ENCODE data around the gene ZNF830.
"Not testable (repeated sequence)": the region's sequence is repeated elsewhere in the genome, so short reads cannot be mapped to it uniquely, and the experiment has no call there.

The ZNF830 gene

DNA sequence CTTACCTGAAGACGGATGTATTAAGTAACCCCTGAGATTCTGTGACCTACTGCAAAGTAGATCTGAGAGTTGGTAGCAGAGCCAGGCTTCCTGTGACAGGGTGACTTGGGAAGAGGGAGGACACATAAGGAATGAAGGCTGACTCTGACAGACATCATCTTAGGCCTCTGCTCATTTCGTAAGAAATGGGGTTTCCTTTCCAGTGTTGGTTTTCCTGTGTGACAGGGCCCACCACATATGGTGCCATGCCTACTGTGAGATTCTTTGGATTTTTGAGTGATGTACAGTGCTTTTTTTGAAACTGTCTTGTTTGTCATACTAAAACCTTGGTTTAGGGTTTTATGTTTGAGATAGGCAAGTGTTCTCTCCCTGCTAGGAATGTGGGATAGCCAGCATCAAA is 31.7 kb downstream of the ZNF830 start:
- FAIRE-seq: no peak

DNA sequence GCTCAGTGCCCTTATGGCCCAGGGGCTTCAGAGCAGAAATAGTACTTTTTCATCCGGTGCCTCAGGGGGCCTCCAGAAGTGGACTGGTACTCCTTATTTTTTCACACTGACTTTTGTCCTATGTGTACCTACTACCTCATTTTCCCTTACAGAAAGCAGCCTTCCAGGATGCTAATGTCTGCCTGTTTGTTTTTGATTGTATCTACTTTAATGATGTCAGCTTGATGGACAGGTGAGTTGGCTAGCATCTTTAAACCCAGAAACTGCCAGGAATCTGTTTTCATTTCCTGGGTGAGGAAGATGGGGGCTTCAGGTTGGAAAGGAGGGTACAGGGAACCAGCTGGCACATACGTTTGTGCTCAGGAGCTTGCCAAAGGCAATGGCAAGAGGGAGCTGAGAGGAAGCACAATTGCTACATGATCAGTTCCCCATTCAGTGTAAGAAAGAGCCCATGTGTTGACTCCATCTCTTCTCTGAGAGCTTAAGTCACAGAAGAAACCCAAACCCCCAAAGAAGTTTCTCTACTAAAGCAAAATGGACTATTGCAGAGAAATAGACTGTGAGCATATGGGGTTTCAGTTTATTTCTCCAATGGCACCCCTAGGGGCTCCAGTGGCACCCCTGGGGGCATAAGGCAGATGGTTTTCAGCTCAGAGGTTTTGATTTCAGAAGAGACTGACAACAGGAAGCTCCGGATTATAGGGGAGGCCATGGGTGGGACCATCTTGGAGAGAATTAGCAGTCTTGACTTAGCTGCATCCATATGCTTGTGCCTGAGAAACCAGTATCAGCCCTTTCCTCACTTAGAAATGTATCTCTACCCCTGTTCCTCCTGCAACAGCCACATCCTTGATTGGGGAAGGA is 35.3 kb downstream of the ZNF830 start:
- FAIRE-seq: no peak

DNA sequence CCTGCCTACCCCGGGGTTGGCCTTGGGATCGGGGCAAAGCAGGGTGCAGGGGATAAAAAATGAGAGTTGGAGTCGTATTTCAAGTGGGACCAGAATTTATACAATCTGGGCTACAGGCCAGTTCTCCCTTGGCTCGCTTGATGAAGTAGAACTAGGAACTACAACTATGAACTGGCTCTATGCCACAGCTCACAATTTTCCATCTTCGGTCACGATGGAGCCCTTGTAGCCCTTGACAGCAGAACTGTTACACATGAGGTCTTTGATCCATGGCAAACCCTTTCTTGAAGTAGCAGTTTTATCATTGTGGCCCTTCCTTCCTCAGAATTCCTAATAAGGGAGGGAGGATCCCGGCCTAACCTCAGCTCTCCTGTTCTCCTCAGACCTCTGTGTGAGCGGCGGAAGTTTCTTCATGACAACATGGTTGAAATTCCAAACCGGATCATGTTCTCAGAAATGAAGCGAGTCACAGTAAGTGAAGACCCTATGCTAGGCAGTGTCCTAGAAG is 36.1 kb downstream of the ZNF830 start:
- peak; percentile 50 for FAIRE-seq

DNA sequence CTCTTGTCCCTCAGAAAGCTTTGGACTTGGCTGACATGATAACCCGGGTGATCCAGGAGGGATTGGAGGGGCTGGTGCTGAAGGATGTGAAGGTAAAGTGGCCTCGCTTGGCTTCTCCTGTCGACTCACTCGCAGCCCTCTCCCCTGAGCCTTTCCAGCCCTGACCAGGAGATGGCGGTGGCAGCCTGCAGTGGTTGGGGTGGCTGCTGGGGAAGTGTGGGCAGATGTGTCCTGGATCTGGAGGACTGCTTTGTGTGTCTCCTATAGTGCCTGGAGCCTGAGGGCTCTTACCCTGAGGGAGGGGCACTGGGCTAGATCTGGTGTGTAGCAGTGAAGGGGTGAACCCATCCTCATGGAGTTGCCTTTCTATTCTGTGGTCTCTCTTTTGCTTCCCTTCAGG is 36.9 kb downstream of the ZNF830 start:
- no peak for FAIRE-seq

DNA sequence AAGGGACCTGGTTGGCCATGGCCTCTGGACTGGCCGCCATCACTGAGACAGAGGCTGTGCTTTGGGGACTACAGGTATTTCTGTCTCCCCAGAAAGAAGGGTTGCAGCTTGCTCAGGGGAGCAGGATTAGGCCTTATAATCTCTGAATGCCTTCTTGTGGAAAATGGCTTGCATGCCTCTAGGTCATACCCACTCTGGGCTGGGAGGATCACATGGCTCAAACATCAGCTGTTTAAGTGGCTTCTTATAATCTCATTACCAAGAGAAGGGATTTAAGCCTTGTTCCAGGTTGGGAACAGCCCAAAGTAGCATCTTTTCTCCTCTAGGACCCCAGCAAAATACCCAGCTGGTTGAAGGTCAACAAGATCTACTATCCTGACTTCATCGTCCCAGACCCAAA is 38.1 kb downstream of the ZNF830 start:
- FAIRE-seq: no peak

DNA sequence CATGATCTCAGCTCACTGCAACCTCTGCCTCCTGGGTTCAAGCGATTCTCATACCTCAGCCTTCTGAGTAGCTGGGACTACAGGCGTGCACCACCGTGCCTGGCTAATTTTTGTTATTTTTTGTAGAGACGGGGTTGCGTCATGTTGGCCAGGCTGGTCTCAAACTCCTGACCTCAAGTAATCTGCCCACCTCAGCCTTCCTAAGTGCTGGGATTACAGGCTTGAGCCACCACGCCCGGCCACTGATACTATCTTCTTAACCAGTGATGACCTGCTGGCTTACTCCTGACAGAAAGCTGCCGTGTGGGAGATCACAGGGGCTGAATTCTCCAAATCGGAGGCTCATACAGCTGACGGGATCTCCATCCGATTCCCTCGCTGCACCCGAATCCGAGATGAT is 39.6 kb downstream of the ZNF830 start:
- FAIRE-seq: not testable (repeated sequence)

DNA sequence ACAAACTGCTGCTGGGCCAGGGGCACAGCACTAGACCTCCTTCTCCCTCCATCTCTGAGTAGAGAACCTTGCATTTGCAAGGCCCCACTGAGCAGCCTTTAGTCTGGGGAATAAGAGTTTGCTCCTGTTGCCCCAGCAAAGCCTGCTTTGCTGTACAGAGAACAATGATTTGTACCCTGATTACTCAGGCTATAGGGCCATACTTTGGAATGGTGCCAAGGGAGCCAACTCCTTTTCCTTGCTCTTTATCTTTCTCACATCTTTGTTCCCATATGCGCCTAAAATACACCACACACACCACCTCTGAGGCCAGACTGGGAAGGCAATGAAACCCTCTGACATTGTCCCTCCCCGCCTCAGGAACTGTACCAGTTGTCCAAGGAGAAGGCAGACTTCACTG is 40.2 kb downstream of the ZNF830 start:
- FAIRE-seq: no peak

DNA sequence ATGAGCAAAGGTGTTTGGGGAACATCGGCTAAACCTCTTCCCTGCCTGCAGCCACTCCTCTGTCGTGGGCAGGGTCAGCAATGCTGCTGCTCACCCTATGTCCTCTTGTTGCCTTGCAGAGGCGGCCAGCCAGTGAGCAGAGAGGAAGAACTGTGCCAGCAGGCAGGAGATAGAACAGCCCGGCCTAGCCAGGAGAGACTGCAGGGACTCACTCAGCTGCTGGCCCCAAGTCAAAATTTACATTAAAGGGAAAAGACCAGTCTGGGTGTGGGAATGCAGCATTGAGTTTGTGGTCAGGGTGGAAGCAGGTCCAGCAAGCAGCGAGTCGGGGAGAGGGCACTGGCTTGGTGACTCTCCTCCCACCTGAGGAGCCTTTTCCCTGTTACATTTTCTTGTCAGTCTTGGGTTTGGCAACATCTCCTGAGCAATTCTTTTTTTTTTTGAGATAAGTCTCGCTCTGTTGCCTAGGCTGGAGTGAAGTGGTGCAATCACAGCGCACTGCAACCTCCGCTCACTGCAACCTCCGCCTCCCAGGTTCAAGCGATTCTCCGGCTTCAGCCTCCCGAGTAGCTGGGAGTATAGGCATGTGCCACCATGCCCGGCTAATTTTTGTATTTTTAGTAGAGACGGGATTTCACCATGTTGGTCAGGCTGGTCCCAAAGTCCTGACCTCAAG is 41.7 kb downstream of the ZNF830 start:
- no peak for FAIRE-seq

DNA sequence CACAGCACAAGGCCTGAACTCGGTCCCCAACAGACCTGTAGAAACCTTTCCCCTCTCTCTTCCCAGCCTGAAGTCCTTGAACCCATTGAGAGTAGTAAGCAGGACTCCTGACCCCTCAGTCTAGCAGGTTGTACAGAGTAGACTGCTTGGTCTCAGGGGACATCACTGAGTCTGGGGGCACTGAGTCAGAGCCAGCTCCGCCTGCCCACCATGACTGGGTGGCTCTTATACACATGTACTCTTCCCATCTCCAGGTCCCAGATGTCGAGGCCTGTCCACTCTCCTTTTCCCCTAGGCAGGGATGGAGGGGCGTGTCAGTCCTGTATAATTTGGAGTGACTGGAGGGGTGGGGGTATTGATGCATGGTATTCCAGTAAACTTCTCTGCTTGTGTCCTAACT is 42.4 kb downstream of the ZNF830 start:
- FAIRE-seq: no peak

DNA sequence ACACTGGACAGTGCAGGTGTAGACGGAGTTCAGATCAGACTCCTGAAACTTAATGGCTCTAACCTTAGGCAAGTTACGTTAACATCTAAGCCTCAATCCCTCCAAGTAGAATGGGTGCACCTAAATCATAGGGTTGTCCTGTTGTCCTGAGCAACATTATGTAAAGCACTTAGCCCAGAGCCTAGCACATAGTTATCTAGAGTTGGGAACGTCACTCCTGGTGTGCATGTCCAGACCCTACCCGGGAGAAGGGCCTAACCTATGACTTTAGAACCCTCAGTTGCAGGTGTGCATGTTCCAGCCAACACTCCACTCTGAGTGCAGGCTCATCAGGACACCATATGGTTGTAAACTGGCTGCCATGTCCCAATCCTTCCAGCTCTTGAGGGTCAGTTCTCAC is 45.0 kb downstream of the ZNF830 start:
- FAIRE-seq: no peak

DNA sequence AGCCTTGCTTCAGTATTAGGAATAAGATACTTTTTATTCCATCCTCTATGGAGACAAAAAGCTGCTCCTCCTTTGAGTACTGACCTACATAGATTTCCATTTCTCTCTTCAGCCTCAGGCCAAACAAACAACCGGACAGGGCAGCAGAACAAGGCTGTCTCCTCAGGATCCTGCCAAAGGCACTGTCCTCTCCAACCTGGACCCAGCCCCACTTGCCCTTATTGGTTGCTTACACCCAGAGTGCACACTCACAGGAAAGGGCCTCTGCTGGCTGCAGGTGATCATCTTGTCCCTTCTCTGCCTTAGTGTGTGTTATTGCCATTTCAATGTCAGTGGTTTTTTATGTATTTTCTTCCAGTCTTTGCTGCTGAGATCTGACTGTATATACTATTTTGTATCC is 45.6 kb downstream of the ZNF830 start:
- no peak for FAIRE-seq

DNA sequence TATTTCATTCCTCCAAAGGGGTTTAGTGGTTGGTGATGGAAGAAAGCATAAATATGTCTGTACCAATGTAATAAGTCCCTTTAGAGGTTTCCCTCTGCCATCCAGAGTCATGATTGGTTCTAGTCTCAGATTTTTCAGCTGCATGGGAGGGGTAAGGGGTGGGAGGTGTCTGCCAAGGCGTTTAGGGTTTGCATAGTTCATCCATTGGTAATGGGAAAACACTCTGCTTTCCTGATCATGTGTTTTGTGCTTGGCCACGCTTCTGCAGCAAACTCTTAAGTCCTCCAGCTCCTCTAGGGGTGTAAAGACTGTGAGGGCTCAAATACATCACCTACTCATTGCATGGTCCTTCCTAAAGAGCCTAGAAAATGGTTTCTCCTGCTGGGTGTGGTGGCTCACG is 48.8 kb downstream of the ZNF830 start:
- no peak for FAIRE-seq

DNA sequence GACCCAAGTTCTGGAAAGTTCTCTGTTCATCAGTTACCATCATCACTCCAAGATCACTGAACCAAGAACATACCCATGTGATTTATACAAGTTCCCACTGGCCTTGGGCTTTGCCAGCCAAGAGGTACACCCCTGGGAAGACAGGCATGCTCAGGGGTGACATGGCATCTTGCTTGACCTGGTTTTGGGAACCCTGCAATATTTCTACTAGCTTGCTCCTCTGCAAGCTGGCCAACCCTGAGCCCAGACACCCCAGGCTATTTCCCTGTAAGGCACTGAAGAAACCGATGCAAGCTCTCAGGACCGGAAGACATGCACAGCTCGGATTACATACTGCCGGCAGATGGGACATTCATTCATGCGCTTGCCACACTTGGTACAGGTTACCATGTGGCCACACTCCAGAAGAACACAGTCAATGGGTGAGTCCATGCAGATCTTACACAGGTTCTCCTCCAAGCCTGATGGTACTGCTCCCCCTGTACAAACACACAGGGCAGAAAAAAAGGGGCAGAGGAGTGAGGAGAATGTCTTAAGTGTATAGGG is 50.4 kb downstream of the ZNF830 start:
- FAIRE-seq: no peak

Data from endometrium (tissue), 2 donors.